ENCODE data around the gene GNB1L. TPM values are rescaled to one million over a fixed set of nuclear protein-coding genes. Genes with fewer than 3 reads are reported as not detected.

The GNB1L gene
- total and polyA plus RNA-seq, 10 of the 15 experiments (the other 5 are each of a cell fraction or from before 2014, with no cell fraction given) = 0.21 to 19.4 (median 6.8) TPM

DNA sequence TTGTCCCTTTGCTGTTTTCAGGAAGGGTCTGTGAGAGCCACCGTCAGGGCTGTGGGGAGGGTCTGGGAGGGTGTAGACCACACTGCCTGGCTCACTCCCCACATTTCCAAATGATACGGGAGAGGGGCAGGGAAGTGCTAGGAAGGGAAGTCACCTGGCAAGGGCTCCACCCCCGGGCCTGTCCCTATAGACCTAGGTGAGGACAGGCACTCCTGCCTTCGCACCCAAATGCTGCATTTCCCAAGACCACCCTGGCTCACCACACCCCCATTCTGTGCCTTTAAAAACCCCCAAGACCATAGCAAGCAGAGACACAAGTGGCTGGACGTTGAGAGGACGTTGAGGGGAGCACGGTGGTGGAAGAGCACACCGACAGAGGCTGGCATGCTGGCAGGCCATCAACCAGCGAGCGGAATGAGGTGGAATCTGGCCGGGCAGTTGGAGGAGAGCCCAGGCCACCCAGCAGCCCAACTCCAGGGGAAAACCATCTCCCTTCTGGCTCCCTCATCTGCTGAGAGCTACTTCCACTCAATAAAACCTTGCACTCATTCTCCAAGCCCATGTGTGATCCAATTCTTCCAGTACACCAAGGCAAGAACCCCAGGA lies 45.7 kb downstream of the GNB1L start:
- DNase-seq (ENCODE audit: low read depth, low spot score) = no peak
- BruUV-seq (replicated peaks) = no TSS peak
- ChIA-PET POLR2A (no interaction called here), CTCF (interaction anchor here (0.8 to 1.1 kb wide), 2 partner anchors 24 to 129 kb away, joined by 3 read pairs; no protein-coding TSS in a partner anchor), RAD21 (ENCODE audit: unreplicated experiment) (no interaction called here), SMC1A (ENCODE audit: uncharacterized antibody, unreplicated experiment) (no interaction called here)
- WGBS (ENCODE audit: insufficient coverage, insufficient replicate concordance, low lambda C conversion rate, missing lambda C conversion rate) = 79% methylated on average over 11 of the region's 11 CpGs
- Histone ChIP-seq H3K27ac (ENCODE audit: control insufficient read depth, insufficient read depth) (no peak overlapping the region), H3K9ac (ENCODE audit: control insufficient read depth, insufficient read depth, low read length) (no peak overlapping the region), H3K27me3 (replicated peaks in 1 of 2; ENCODE audit: control insufficient read depth in 2 of 2, insufficient read depth in 2 of 2, low read length in 1 of 2) (no peaks in the 10 kb centered on the region), H3K36me3 (ENCODE audit: control insufficient read depth in 2 of 2, insufficient read depth in 2 of 2, low read length in 1 of 2) (peaks cover 0 to 2% of the 10 kb centered on the region in 2 experiments; a peak in 1 of 4 replicates), H4K20me1 (ENCODE audit: control insufficient read depth, insufficient read depth) (no peaks in the 10 kb centered on the region), H3K4me1 (ENCODE audit: control insufficient read depth, insufficient read depth, low read length) (no peaks in the 10 kb centered on the region), H3K9me3 (replicated peaks; ENCODE audit: control insufficient read depth, insufficient read depth, low read length) (no peaks in the 10 kb centered on the region), H3K4me2 (ENCODE audit: control insufficient read depth, insufficient read depth) (no peak overlapping the region), H3K4me3 (no peak overlapping the region), H3K79me2 (ENCODE audit: control insufficient read depth, insufficient read depth, low read length) (no peaks in the 10 kb centered on the region), H2AFZ (ENCODE audit: control insufficient read depth, low read depth, low read length) (no peak overlapping the region)
- intact Hi-C loops (cut with micrococcal nuclease; ENCODE audit: unreplicated experiment) = no loop called here
- FAIRE-seq = no peak
- in situ Hi-C loops (cut with MboI) = no loop called here
- TF ChIP-seq SRF (IDR thresholded peaks at IDR 0.05; ENCODE audit: low read depth in 2 of 2, low read length in 2 of 2) = no peak
- no peak for TF ChIP-seq NBN (IDR thresholded peaks at IDR 0.05)
- no peak for TF ChIP-seq LARP7 (IDR thresholded peaks at IDR 0.05)
- TF ChIP-seq, protein P1, sequence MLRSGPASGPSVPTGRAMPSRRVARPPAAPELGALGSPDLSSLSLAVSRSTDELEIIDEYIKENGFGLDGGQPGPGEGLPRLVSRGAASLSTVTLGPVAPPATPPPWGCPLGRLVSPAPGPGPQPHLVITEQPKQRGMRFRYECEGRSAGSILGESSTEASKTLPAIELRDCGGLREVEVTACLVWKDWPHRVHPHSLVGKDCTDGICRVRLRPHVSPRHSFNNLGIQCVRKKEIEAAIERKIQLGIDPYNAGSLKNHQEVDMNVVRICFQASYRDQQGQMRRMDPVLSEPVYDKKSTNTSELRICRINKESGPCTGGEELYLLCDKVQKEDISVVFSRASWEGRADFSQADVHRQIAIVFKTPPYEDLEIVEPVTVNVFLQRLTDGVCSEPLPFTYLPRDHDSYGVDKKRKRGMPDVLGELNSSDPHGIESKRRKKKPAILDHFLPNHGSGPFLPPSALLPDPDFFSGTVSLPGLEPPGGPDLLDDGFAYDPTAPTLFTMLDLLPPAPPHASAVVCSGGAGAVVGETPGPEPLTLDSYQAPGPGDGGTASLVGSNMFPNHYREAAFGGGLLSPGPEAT (IDR thresholded peaks at IDR 0.05; ENCODE audit: low read depth) = no peak
- no peak for ATAC-seq

Measured in GM12878 (cell line).